PC-3 (cell line): ENCODE results near the gene LLGL2.

Experiments
- EZH2 ChIP-seq: fragments of 300-600 bp; sonication (generic); IDR thresholded peaks from one replicate; pipeline ENCODE4 v1.6.1; 2017; ENCODE audit warnings: antibody characterized with exemption, mild to moderate bottlenecking, low read length; ENCODE audit not compliant: unreplicated experiment
- TF ChIP-seq, protein P1 (sequence below): fragments of 300-600 bp; sonication (generic); conservative IDR thresholded peaks from 2 replicates; pipeline ENCODE4 v1.5.1; 2017; ENCODE audit warnings: antibody characterized with exemption, low read depth, mild to moderate bottlenecking, low read length

DNA sequence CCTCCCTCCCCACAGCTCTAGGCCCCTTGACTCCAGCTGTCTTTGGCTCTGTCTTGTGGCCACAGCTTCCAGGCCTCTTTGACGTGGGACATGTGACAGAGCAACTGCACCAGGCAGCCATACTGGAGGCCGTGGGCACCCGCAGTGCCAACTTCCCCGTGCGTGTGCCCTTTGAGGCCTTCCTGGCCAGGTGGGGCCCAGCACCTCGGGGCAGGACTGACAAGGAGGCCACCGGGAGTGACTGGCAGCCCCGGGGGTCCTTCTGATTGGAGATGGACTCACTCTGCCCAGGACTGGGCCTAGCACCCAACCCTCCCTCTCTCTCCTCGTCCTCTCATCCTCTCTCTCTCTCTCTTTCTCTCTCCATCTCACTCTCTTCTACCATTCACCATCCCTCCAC lies 77.6 kb downstream of the LLGL2 start:
- TF ChIP-seq, protein P1, sequence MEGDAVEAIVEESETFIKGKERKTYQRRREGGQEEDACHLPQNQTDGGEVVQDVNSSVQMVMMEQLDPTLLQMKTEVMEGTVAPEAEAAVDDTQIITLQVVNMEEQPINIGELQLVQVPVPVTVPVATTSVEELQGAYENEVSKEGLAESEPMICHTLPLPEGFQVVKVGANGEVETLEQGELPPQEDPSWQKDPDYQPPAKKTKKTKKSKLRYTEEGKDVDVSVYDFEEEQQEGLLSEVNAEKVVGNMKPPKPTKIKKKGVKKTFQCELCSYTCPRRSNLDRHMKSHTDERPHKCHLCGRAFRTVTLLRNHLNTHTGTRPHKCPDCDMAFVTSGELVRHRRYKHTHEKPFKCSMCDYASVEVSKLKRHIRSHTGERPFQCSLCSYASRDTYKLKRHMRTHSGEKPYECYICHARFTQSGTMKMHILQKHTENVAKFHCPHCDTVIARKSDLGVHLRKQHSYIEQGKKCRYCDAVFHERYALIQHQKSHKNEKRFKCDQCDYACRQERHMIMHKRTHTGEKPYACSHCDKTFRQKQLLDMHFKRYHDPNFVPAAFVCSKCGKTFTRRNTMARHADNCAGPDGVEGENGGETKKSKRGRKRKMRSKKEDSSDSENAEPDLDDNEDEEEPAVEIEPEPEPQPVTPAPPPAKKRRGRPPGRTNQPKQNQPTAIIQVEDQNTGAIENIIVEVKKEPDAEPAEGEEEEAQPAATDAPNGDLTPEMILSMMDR: no peak
- TF ChIP-seq EZH2: no peak
